HG03039 (cell line): Measurements from ENCODE around the gene GATB.
"Not testable (repeated sequence)": the region's sequence is repeated elsewhere in the genome, so short reads cannot be mapped to it uniquely, and the experiment has no call there.

Experiments
- ATAC-seq: cut with Tn5 transposase; IDR thresholded peaks from one replicate; pipeline ENCODE4 v1.9.1; 2021; ENCODE audit warnings: mild to moderate bottlenecking, moderate library complexity; ENCODE audit not compliant: unreplicated experiment

Gene GATB

DNA sequence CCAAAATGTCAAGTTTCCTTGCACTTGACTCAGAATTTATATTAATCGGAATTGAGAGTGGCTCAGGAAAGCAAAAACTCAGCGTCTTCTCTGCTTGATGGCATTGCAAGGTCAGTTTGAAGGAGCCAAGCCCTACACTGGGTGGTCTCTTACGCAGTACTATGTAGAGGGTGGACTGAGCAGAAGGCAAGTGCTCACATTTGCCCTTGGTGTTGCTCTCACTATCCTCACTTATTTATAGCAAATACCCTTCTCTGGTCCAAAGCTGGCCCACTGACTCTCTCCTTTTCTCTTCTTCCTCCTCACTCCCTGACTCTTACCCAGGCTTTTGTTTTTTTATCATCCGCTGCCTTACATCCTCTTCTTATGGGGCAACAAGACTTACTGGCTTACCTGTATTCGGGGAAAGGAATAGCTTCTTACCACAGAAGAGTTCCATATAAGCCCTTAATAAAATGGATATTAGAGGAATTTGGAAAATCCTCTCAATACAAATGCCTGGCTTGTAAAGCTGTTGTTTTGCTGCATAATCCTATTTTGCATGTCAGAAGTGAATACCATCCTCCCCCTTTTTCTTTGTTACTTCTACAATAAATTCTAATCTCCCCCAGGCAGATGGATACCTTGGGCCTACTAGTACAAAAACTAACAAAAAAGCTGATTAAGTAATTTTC, 24.8 kb upstream of the GATB start:
- no peak for ATAC-seq

DNA sequence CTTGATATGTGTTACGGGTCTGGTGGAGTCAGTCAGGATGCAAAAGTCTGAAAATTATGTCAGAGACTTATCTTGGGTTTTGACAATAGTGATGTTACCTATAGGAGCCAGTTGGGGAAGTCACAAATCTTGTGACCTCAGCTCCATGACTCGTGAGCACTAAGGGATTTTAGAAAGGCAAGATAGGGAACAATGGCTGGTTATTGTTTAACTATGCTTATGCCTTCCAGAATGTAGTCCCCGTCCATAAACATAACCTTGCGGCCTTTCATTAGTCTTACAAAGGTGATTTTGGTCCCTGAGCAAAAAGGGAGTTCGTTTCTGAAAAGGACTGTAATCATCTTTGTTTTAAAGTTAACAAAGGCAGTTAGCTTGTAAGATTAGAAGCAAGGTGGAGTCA, 23.9 kb upstream of the GATB start:
- ATAC-seq, result no peak

DNA sequence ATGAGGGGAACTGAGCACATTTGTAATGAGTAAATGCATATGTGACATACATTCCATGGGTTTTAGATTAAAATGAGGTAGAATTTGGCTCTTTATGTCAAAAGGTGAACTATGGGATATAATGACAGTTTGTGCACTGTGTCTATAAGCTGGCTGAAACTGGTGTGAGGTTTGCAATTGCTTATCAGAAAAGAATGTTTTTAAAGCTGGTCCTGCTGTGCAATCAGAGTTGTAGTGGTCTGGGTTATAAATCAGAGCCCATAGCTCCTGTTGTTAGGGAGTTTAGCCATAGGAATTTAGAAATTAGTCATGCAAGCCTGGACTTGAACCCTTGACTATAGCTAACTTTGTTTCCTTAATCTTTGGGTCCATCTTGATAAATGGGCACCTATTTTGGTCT, 23.1 kb upstream of the GATB start:
- no peak for ATAC-seq

DNA sequence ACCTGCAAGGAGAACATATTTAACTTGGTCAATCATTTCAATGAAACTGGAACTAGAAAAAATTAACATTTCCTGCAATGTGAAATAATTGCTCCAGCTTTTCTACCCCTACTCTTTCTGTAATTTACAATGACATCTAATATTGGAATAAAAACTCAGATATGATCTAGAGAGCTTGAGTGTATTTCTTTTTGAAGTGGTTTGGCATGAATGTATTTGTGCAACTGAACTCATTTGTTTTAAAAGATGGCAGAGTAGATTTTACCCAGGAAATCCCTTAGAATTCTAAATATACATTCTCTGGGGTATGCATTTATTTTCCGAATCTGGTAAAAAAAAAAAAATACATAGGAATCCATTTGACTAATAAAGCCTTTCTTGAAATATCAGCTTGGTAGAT, 21.5 kb upstream of the GATB start:
- ATAC-seq, result no peak

DNA sequence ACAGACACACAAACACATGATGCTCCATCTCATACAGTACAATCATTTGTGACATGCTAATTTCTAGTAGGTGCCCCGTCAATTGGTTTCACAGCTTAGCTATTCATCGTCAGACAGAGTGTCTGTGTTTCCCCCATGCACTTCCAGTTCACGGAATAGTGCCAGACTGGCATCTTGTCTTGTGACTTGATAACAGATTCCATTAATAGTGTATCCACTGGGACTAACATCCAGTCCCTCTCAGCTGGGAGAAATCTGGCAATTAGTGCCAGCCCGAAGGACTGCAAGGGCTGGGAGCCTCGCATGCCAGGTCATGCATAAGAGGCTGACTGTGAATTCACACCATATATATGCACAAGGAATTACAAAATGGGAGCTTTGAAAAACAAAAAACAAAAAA, 20.2 kb upstream of the GATB start:
- no peak for ATAC-seq

DNA sequence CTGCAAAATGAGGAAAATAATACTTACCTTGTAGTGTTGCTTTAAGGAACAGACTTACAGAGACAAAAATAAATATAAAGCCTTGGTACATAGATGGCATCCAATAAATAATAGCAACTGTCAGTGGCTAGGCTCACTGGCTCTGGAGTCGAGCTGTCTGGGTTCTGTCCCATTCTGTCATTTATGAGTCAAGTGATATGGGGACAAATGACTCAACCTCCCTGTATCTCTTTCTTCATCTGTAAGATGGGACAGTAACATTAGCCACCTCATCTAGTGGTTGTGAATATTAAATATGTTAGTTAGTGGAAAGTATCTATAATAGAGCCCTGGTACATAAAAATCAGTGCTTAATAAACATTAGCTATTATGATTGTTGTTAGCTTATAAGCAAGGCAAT, 16.7 kb upstream of the GATB start:
- ATAC-seq, result no peak

DNA sequence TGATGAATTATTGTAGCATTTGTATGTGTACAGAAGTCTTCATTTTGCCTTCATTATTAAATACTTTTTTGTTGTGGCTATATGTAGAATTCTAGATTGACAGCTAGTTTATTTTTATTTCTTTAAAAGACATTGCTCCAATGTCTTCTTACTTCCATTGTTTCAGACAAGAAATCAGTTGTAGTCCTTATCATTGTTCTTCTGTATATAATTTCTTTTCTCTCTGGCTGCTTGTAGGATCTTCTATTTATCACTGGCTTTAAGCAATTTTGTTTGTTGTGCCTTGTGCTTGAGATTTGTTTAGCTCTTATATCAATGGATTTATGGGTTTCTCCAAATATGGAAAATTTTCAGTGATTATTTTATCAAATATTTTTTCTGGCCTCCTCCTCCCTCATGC, 13.5 kb upstream of the GATB start:
- no peak for ATAC-seq

DNA sequence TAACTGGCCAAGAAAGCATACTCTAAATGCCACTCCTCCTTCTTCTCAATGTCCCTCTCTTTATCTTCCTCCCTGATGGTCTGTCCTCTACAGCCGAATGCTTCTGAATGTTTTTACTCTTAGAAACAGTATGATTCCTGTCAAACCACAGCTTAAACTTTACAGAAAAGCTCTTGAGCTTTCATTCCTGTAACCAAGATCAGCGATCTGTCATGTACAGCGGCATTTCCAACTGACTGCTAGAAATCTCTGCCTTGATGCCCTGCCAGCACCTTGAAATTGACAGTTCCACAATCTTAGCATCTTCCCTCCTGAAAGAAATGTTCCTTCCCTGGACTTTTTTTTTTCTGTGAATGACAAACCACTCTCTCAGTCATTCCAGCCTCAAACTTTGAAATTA, 11.5 kb upstream of the GATB start:
- no peak for ATAC-seq

DNA sequence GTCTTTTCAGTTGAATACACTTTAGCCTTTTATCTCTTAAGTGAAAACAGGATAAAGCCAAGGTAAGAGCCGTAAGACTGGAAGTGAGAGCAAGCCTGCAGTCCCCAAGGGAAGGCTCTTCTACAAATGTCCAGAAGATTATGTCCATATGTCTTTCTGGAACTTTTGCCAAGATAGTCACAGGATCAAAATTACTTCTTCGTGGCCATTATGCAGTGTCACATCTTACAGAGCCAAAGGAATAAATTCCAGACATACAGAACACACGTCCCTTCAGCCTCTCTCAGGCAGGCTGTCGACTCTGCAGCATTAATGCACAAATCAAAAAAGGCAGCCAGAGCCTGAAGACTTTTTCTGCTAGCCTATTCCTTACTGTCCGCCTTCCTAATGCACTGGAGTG, 10.9 kb upstream of the GATB start:
- ATAC-seq, result no peak

DNA sequence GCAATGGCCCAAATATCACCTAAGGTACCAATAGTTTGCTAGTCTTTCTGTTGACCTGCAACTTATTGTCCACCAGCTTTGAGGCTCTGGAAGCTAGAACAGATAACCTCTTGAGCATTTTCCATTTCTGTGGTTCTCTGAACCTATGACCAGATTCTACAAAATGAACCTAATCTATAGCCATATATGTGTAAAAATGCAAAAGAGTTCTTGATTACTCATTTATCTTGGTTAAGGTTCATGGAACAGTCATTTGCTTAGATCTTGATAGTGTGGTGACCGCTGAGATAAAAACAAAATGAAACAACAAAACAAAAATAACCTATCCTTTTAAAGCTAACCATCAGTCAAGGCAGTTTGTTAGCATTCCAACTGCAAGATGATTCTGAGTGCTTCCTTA, 9.3 kb upstream of the GATB start:
- no peak for ATAC-seq

DNA sequence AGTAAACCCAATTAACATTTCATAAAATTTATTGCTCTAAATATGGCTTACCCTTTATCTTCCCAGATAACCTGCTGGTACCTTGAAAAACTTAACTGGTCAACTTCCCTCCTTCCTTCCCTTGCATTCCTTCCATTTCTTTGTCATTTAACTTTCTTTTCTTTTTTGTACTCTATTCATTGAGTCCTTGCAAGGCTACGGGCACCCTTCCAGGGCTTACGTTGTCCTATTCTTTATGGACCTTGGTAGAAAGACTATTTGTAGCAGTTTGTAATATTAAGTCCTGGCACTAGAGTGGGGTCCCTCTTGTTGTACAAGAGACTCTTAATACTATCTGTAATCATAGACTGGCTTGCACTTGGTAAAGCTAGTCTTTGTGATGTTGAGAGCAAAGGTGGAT, 8.0 kb upstream of the GATB start:
- no peak for ATAC-seq

DNA sequence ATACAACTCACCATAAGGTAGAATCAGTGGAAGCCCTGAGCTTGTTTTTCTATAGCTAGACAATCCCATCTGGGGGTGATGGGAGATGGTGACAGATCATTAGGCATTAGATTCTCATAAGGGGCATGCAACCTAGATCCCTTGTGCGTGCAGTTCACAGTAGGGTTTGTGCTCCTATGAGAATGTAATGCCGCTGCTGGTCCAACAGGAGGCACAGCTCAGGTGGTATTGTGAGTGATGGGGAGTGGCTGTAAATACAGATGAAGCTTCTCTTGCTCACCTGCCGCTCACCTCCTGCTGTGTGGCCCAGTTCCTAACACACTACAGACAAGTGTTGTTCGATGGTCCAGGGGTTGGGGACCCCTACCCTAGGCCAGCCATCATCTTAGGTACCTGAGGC, 5.9 kb upstream of the GATB start:
- ATAC-seq, result no peak

DNA sequence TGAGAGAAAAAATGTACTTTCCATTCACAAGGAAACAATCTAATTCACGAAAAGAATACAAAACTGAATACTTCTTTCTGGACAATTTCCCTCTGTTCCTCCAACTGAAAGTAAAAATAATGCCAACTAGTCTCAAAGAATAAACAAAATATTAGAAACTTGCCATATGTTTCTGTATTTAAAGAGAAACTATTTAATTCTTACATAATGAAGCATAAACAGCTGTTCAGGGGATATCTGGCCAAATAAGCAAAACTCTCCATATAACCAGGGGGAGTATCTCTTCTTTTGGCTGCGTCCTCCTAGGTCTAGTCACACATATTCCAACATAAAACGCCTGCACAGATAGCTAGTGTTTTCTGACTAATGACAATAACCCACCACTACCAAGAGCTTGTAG, 805 bp downstream of the GATB start:
- no peak for ATAC-seq

DNA sequence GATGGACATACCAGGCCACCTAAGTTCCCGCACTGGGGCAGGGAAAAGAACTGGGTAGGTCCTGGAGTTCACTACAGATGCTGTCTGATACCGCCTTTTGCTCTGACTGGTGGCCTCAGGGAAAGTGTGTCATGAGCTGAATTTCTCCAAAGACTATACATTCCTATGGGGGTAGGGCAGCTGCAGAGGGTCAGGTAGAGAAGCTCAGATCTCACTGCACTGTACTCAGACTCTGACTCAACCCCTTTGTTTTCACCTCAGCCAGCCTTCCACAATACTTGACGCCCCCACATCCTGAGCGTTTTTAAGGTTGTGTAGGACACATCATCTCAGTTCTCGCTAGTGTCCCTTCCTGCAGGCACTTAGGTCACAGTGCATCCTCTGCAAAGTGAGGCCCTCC, 7.8 kb downstream of the GATB start:
- ATAC-seq, result no peak

DNA sequence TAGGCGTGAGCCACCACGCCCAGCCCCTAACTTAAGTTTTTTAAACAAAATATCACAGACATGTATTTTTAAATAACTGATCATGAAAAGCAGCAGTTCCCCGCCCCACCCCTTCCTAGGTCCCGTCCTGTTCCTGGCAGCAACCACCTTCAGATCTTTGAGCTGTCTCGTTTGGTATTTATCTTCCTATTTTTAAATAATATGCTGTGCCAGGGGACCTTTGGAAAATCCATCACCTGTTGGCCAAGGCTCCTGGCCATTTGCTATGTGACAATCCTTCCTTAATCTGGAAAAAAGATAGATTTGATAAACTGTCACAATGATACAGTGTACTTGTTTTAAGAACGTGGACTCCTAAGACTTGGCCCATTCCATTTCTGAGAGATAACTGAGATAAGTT, 10.7 kb downstream of the GATB start:
- ATAC-seq, result no peak

DNA sequence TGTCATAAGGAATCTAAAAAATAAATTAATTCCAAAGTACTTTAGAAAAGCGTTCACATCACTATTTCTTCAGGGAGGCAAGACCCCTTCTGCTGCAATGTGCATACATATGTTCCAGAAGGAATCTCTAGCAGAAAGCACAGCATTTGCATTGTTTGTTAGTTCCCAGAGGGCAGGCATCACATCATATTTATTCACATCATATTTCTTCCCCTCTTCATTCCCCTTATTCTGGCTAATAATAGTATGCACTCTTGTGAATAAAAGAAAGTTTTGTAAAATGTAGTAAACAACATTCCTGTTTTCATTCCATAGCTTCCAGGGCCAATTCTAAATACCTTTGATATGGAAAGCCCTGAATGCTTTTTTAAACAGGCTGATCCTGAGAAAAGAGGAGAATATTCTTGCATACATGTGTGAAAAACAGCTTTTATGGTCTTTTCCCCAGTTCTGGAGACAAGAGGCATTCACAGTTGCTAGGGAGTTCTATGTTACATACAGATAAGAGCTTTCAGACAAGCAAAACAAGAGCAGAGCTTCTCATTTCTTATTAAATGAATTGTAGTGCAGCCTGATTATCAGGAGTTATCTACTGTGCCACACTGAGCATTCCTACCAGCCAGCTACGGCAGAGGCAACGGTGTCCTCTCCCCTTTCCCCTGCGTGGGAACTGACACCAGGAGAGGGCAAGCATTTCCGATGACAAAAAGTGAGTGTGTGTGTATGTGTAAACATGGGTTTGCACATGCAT, 15.2 kb downstream of the GATB start:
- no peak for ATAC-seq

DNA sequence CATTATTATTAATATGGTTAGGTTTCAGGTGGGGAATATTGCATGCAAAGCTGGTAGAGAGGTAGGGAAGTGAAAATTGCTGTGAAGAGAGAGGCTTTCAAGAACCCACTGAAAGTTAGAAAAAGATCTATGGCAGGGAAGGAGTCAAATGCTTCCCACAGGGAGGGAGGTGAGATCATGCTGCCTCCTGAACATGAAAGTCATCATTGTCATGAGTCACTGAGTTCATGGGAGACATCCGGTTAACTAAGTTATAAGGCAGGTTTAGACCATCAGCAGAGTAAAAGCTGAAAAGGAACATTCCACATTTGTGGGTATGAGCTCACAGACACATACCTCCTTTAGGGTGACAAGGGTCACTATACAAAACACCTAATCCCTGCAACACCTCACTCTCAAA, 16.2 kb downstream of the GATB start:
- no peak for ATAC-seq

DNA sequence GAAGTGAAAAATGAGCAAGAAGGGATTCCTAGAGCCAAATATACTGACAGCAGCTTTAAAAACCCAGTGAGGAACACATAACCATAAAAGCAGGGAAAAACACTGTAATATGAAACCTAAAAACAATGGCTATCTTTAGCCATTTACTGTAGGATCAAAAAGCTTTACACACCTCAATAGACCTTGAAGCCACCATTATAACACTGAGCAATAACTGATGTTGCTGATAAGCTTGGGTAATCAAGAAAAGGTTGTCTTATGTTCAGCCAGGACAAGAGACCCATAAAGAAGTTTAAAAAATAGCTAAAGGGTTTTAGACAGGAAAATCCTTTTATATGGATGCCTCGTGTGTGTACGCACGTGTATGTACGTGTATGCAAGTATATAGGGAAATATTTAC, 16.9 kb downstream of the GATB start:
- ATAC-seq, result no peak

DNA sequence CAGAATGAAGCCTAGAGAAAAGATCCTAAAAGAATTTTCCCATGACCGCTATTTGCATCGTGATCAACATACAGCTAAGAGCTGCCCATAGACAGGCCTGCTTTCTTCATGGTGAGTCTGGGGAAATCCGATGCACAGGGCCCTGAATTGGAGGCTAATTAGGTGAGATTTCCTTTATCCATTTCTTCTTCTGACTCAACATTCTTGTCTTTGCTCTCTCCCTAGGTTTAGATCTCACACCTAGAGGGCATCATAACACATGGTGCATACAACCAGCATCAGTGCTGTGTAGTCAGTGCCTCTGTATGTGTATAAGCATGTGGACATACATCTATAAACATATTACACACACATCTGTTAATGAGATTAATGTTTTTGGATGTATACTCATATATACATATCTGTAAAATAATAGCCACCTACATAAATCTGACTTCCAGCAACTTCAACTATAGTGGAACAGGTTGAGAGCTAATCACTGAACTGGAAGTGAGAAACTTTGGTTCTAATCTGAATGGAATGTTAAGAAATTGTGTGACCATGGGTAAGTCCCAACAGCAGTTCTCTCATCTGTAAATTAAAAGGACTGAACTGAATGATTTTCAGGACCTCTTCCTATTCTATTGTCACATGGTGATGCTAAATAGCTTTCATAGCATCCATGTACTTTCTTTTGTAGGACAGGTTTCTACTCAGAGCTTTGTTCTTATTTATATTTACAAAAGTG, 17.5 kb downstream of the GATB start:
- no peak for ATAC-seq

DNA sequence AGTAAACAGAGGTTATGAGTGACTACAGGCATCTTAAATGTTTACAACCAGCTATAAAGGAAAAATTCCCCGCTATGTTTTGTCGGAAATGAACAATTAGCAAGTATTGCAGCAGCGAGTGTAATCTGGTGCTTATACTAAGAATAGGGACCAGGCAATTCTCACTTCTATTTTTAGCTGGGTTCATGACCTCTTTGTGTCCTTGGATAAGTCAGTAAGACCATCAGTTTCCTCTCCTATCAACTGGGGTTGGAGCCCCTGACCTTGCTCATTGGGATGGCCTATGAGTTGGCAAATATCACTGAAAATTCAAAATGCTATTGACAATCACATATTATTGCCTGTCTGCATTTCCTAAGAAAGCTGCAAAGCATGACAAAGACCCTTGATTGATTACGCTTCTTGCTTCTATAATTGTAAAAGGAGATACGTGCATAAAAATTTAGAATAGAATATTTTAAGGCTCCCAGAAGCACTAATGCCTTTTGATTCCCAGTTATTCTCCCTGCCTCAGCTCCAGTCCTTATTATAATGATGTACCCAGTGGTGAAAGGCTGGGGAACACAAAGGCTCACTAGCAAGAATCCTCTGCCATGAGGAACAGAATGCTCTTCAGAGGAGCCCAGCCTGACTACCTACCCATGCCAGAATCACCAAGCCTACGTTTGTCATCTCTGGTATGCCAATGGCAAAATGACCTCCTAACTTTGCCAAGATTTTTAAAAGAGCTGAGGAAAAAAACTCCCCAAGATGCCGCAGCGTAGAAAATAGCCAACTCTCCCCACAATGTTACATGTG, 21.9 kb downstream of the GATB start:
- ATAC-seq, result no peak

DNA sequence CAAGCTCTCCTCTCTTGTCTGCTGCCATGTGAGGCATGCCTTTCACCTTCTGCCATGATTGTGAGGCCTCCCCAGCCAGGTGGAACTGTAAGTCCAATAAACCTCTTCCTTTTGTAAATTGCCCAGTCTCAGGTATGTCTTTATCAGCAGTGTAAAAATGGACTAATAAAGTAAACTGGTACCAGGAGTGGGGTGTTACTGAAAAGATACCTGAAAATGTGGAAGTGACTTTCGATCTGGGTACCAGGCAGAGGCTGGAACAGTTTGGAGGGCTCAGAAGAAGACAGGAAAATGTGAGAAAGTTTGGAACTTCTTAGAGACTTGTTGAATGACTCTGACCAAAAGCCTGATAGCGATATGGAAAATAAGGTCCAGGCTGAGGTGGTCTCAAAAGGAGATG, 24.0 kb downstream of the GATB start:
- ATAC-seq, result not testable (repeated sequence)
